WTC11 (cell line): Measurements from ENCODE around the gene KRTAP10-6.

ENCODE experiments used
- CREB1 ChIP-seq: sonication (generic); formaldehyde crosslinking; IDR thresholded peaks from 2 replicates; pipeline ENCODE4 v1.8.0; 2023; ENCODE audit warnings: mild to moderate bottlenecking, missing genetic modification reagents
- CTCF ChIP-seq: fragments of 200-600 bp; IDR thresholded peaks from 2 replicates; pipeline ENCODE4 v1.8.0; 2022; ENCODE audit warnings: antibody characterized with exemption
- NFYB ChIP-seq: sonication (generic); formaldehyde crosslinking; conservative IDR thresholded peaks from 2 replicates; pipeline ENCODE4 v1.8.0; 2022; ENCODE audit warnings: low read depth, missing genetic modification reagents
- TF ChIP-seq, protein P1 (sequence below): sonication (generic); formaldehyde crosslinking; IDR thresholded peaks from 2 replicates; pipeline ENCODE4 v1.8.1; 2023; ENCODE audit warnings: mild to moderate bottlenecking, missing genetic modification reagents, borderline replicate concordance

DNA sequence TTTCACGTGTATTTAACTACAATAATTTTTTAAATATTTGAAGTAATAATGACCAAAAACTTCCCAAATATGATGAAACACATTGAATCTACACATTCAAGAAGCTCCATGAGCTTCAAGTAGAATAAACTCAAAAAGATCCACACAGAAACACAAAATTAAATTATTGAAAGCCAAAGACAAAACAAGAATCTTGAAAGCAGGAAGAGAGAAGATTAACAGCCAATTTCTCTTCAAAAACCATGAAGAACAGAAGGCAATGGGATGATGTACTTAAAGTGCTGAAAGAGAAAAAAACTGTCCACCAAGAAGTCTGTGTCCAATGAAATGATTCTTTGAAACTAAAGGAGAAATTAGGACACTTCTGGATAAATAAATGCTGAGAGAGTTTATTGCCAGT lies 39.8 kb upstream of the KRTAP10-6 start:
- TF ChIP-seq CTCF (no peak), CREB1 (CRISPR knock-in tag) (no peak), NFYB (CRISPR knock-in tag) (no peak)
- TF ChIP-seq, protein P1, sequence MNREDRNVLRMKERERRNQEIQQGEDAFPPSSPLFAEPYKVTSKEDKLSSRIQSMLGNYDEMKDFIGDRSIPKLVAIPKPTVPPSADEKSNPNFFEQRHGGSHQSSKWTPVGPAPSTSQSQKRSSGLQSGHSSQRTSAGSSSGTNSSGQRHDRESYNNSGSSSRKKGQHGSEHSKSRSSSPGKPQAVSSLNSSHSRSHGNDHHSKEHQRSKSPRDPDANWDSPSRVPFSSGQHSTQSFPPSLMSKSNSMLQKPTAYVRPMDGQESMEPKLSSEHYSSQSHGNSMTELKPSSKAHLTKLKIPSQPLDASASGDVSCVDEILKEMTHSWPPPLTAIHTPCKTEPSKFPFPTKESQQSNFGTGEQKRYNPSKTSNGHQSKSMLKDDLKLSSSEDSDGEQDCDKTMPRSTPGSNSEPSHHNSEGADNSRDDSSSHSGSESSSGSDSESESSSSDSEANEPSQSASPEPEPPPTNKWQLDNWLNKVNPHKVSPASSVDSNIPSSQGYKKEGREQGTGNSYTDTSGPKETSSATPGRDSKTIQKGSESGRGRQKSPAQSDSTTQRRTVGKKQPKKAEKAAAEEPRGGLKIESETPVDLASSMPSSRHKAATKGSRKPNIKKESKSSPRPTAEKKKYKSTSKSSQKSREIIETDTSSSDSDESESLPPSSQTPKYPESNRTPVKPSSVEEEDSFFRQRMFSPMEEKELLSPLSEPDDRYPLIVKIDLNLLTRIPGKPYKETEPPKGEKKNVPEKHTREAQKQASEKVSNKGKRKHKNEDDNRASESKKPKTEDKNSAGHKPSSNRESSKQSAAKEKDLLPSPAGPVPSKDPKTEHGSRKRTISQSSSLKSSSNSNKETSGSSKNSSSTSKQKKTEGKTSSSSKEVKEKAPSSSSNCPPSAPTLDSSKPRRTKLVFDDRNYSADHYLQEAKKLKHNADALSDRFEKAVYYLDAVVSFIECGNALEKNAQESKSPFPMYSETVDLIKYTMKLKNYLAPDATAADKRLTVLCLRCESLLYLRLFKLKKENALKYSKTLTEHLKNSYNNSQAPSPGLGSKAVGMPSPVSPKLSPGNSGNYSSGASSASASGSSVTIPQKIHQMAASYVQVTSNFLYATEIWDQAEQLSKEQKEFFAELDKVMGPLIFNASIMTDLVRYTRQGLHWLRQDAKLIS (CRISPR knock-in tag), result no peak
